Mesendoderm (in vitro differentiated cells): ENCODE measurements around the gene PELI3.
"Not testable (repeated sequence)": the region's sequence is repeated elsewhere in the genome, so short reads cannot be mapped to it uniquely, and the experiment has no call there.

Experiments
- DNase-seq: peaks from one replicate; pipeline ENCODE4 v3.0.0; 2013
- H2AK5ac ChIP-seq: 2 replicates; pipeline ENCODE4 v1.6.1; 2013; ENCODE audit warnings: low read length, inconsistent platforms
- H2BK120ac ChIP-seq: 2 replicates; pipeline ENCODE4 v1.6.1; 2013; ENCODE audit warnings: low read depth, mild to moderate bottlenecking, low read length, moderate library complexity, mixed read lengths
- H2BK15ac ChIP-seq: replicated peaks from 2 replicates; pipeline ENCODE4 v1.6.1; 2013; ENCODE audit warnings: low read depth, mild to moderate bottlenecking, moderate library complexity
- H2BK5ac ChIP-seq: 2 replicates; pipeline ENCODE4 v1.6.1; 2013; ENCODE audit warnings: low read length, inconsistent platforms
- H3K18ac ChIP-seq: 2 replicates; pipeline ENCODE4 v1.6.1; 2013; ENCODE audit warnings: mild to moderate bottlenecking, low read length, mixed read lengths
- H3K23ac ChIP-seq: one replicate; pipeline ENCODE4 v1.6.1; 2013; ENCODE audit warnings: low read length
- H3K27ac ChIP-seq: 2 replicates; pipeline ENCODE4 v1.5.1; 2013; ENCODE audit warnings: low read depth, mild to moderate bottlenecking, inconsistent platforms, low read length, moderate library complexity
- H3K27me3 ChIP-seq: 2 replicates; pipeline ENCODE4 v1.6.1; 2013; ENCODE audit warnings: low read length, control low read depth, mild to moderate bottlenecking, inconsistent platforms; ENCODE audit not compliant: insufficient read depth, poor library complexity
- H3K36me3 ChIP-seq: 2 replicates; pipeline ENCODE4 v1.6.1; 2013; ENCODE audit warnings: low read length, inconsistent platforms; ENCODE audit not compliant: control insufficient read depth, insufficient read depth
- H3K4ac ChIP-seq: one replicate; pipeline ENCODE4 v1.6.1; 2013; ENCODE audit warnings: low read depth, mild to moderate bottlenecking, low read length, moderate library complexity
- H3K4me1 ChIP-seq: 2 replicates; pipeline ENCODE4 v1.6.1; 2013; ENCODE audit warnings: low read depth, low read length, inconsistent platforms; ENCODE audit not compliant: control insufficient read depth
- H3K4me2 ChIP-seq: 2 replicates; pipeline ENCODE4 v1.6.1; 2013; ENCODE audit warnings: low read length
- H3K4me3 ChIP-seq: 2 replicates; pipeline ENCODE4 v1.5.1; 2013; ENCODE audit warnings: mild to moderate bottlenecking, low read length
- H3K56ac ChIP-seq: one replicate; pipeline ENCODE4 v1.6.1; 2013; ENCODE audit warnings: low read length
- H3K79me1 ChIP-seq: 2 replicates; pipeline ENCODE4 v1.6.1; 2013; ENCODE audit warnings: low read length, inconsistent platforms
- H3K79me2 ChIP-seq: 2 replicates; pipeline ENCODE4 v1.6.1; 2013; ENCODE audit warnings: mild to moderate bottlenecking, low read length; ENCODE audit not compliant: control insufficient read depth, insufficient read depth
- H3K9ac ChIP-seq: 2 replicates; pipeline ENCODE4 v1.6.1; 2013; ENCODE audit warnings: low read length, inconsistent platforms
- H4K5ac ChIP-seq: one replicate; pipeline ENCODE4 v1.6.1; 2013; ENCODE audit warnings: low read length
- H4K8ac ChIP-seq: one replicate; pipeline ENCODE4 v1.6.1; 2013; ENCODE audit warnings: low read depth, mild to moderate bottlenecking, control low read depth, low read length, moderate library complexity
- WGBS: extraction: QIAGEN DNeasy Blood & Tissue Kit; methylation state at CpG from one replicate; pipeline ENCODE4 v1.1.7; 2013; ENCODE audit warnings: low lambda C conversion rate, missing lambda C conversion rate; ENCODE audit not compliant: insufficient coverage; ENCODE audit errors: extremely low coverage; 5-methylcytosine and 5-hydroxymethylcytosine counted together

Gene PELI3

DNA sequence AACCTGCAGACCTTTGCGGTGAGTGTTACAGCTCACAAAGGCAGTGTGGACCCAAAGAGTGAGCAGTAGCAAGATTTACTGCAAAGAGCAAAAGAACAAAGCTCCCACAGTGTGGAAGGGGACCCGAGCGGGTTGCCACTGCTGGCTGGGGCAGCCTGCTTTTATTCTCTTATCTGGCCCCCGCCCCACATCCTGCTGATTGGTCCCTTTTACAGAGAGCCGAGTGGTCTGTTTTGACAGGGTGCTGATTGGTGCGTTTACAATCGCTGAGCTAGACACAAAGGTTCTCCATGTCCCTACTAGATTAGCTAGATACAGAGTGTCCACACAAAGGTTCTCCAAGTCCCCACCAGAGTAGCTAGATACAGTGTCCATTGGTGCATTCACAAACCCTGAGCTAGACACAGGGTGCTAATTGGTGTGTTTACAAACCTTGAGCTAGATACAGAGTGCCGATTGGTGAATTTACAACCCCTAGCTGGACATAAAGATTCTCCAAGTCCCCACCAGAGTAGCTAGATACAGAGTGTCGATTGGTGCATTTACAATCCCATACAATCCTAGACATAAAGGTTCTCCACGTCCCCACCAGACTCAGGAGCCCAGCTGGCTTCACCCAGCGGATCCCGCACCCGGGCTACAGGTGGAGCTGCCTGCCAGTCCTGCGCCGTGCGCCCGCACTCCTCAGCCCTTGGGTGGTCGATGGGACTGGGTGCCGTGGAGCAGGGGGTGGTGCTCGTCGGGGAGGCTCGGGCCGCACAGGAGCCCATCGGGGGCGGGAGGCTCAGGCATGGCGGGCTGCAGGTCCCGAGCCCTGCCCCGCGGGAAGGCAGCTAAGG is 26.4 kb upstream of the PELI3 start:
- H4K8ac ChIP-seq, H3K79me1 ChIP-seq, H2AK5ac ChIP-seq, H3K4me2 ChIP-seq, H3K23ac ChIP-seq, H3K4me1 ChIP-seq, H2BK5ac ChIP-seq, H3K27me3 ChIP-seq, H3K9ac ChIP-seq, H2BK15ac ChIP-seq, H3K18ac ChIP-seq, H2BK120ac ChIP-seq, DNase-seq, H3K4ac ChIP-seq, H4K5ac ChIP-seq, H3K79me2 ChIP-seq, H3K4me3 ChIP-seq, H3K27ac ChIP-seq, H3K36me3 ChIP-seq, H3K56ac ChIP-seq: not testable (repeated sequence)
- WGBS = no CpG with 5 or more reads among the region's 29 CpGs

DNA sequence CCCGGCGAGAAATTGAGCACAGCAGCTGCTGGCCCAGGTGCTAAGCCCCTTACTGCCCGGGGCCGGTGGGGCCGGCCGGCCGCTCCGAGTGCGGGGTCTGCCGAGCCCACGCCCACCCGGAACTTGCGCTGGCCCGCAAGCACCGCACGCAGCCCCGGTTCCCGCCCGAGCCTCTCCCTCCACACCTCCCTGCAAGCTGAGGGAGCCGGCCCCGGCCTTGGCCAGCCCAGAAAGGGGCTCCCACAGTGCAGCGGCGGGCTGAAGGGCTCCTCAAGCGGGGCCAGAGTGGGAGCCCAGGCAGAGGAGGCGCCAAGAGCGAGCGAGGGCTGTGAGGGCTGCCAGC is 25.8 kb upstream of the PELI3 start:
- H2BK5ac ChIP-seq, H3K4me2 ChIP-seq, H3K4me1 ChIP-seq, H3K4ac ChIP-seq, H4K8ac ChIP-seq, H4K5ac ChIP-seq, H3K79me2 ChIP-seq, H3K18ac ChIP-seq, H3K36me3 ChIP-seq, H3K27me3 ChIP-seq, H2BK120ac ChIP-seq, DNase-seq, H3K4me3 ChIP-seq, H3K23ac ChIP-seq, H3K27ac ChIP-seq, H3K79me1 ChIP-seq, H2BK15ac ChIP-seq, H3K56ac ChIP-seq, H3K9ac ChIP-seq, H2AK5ac ChIP-seq: not testable (repeated sequence)
- no CpG with 5 or more reads among the region's 27 CpGs for WGBS

DNA sequence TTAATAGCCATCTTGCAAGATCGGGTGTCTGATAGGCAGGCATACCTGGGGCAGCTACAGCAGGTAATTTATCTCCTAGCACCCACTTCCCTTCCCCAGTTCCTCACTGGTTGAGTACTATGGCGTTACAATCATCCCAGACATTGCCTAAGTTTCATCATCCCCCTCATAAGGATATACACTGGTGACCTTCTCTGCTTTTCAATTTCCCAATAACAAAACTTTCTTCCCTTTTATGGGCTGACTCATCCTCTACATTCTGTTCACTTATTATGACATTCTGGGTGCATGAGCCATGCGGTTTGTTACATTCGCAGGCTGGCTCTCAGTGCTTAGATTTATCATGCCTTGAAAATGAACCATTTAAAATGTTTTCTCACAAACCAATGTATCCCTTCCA is 23.1 kb upstream of the PELI3 start:
- Histone ChIP-seq H3K79me2 (no peaks in the 10 kb centered on the region), H3K4ac (no peak overlapping the region), H3K27ac (no peak overlapping the region), H4K8ac (no peak overlapping the region), H2BK5ac (no peak overlapping the region), H2AK5ac (no peak overlapping the region), H3K4me2 (no peak overlapping the region), H3K18ac (no peak overlapping the region), H3K27me3 (no peaks in the 10 kb centered on the region), H3K4me3 (no peak overlapping the region), H4K5ac (no peak overlapping the region), H3K36me3 (no peaks in the 10 kb centered on the region), H3K56ac (no peak overlapping the region), H3K79me1 (no peaks in the 10 kb centered on the region), H2BK15ac (no peak overlapping the region), H2BK120ac (no peak overlapping the region), H3K23ac (no peak overlapping the region), H3K9ac (no peak overlapping the region), H3K4me1 (no peaks in the 10 kb centered on the region)
- no CpG with 5 or more reads among the region's 4 CpGs for WGBS
- DNase-seq = no peak

DNA sequence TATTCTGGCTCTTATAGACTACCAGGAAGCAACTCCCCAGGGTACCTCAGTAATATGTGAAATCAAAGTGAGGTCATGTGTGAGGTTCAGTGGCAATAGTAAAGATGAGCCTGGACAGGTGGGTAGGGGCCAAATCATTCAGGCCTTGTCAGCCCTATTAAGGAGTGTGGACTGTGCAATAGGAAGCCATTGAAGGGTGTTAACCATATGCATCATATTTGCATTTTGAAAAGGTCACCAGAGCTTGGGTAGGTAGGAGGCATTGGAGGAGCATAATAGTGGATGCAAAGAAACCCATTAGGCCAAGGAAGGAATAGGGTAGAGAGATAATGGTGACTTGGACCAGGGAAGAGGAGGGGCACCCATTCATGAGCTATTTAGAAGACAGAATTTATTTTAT is 19.7 kb upstream of the PELI3 start:
- H3K4ac ChIP-seq = no peak overlapping the region
- DNase-seq = no peak
- no peaks in the 10 kb centered on the region for H3K4me1 ChIP-seq
- no peak overlapping the region for H2BK5ac ChIP-seq
- no peak overlapping the region for H3K4me2 ChIP-seq
- no peak overlapping the region for H2BK15ac ChIP-seq
- no peak overlapping the region for H2BK120ac ChIP-seq
- no peak overlapping the region for H3K27ac ChIP-seq
- no peaks in the 10 kb centered on the region for H3K36me3 ChIP-seq
- H2AK5ac ChIP-seq = no peak overlapping the region
- H3K9ac ChIP-seq = no peak overlapping the region
- no peak overlapping the region for H3K18ac ChIP-seq
- H3K79me2 ChIP-seq = no peaks in the 10 kb centered on the region
- H4K5ac ChIP-seq = no peak overlapping the region
- H3K23ac ChIP-seq = no peak overlapping the region
- no peak overlapping the region for H3K56ac ChIP-seq
- H3K27me3 ChIP-seq = no peaks in the 10 kb centered on the region
- H4K8ac ChIP-seq = no peak overlapping the region
- no peak overlapping the region for H3K4me3 ChIP-seq
- no peaks in the 10 kb centered on the region for H3K79me1 ChIP-seq

DNA sequence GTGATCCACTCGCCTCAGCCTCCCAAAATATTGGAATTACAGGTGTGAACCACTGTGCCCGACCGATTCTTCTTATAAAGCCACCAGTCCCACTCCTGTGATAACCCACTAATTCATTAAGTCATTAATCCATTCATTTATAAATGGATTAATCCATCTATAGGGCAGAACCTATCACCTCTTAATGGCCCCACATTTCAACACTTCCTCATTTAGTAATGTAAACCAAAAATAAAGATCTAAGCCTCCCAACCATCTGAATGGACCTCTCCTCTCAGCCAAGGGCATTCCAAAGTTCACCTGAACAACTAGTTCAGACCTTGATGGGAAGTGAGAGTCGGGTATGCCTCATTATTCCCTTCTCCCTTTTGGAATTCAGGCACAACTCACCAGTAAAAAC is 18.2 kb upstream of the PELI3 start:
- Histone ChIP-seq H3K36me3 (no peaks in the 10 kb centered on the region), H2BK15ac (no peak overlapping the region), H3K4me2 (no peak overlapping the region), H3K27ac (no peak overlapping the region), H3K4ac (no peak overlapping the region), H4K8ac (no peak overlapping the region), H3K18ac (no peak overlapping the region), H2BK120ac (no peak overlapping the region), H3K4me3 (no peak overlapping the region), H4K5ac (no peak overlapping the region), H3K4me1 (no peaks in the 10 kb centered on the region), H3K79me2 (no peaks in the 10 kb centered on the region), H3K56ac (no peak overlapping the region), H3K27me3 (no peaks in the 10 kb centered on the region), H3K9ac (no peak overlapping the region), H3K79me1 (no peaks in the 10 kb centered on the region), H3K23ac (no peak overlapping the region), H2BK5ac (no peak overlapping the region), H2AK5ac (no peak overlapping the region)
- no peak for DNase-seq
- WGBS = no CpG with 5 or more reads among the region's 4 CpGs

- Histone ChIP-seq H3K27me3 (no peaks in the 10 kb centered on the region), H2BK5ac (no peak overlapping the region), H3K4me1 (no peaks in the 10 kb centered on the region), H3K4me2 (no peak overlapping the region), H3K4ac (no peak overlapping the region), H4K5ac (no peak overlapping the region), H3K79me2 (no peaks in the 10 kb centered on the region), H3K27ac (no peak overlapping the region), H3K18ac (no peak overlapping the region), H2BK15ac (no peak overlapping the region), H2AK5ac (no peak overlapping the region), H3K79me1 (no peaks in the 10 kb centered on the region), H3K36me3 (no peaks in the 10 kb centered on the region), H3K9ac (no peak overlapping the region), H3K23ac (no peak overlapping the region), H3K56ac (no peak overlapping the region), H3K4me3 (no peak overlapping the region), H4K8ac (no peak overlapping the region), H2BK120ac (no peak overlapping the region)
- WGBS = no CpG with 5 or more reads among the region's 4 CpGs
- no peak for DNase-seq
Measured at GRCh38 chr11:66450560-66450959, 16.1 kb upstream of the PELI3 start.
